Osteocyte (in vitro differentiated cells): ENCODE data around the gene ETNK2. TPM values are rescaled to one million over a fixed set of nuclear protein-coding genes. Genes with fewer than 3 reads are reported as not detected.

Experiments
- DNase-seq: peaks from one replicate; pipeline ENCODE4 v3.0.0; 2021; ENCODE audit warnings: mixed read lengths; ENCODE audit not compliant: unreplicated experiment; ENCODE audit errors: extremely low spot score
- H3K27ac Mint-ChIP-seq: one replicate; pipeline ENCODE4 v1.8.0; 2021; ENCODE audit warnings: mild to moderate bottlenecking, mixed read lengths; ENCODE audit not compliant: unreplicated experiment
- H3K27me3 Mint-ChIP-seq: one replicate; pipeline ENCODE4 v1.8.0; 2021; ENCODE audit warnings: mixed read lengths; ENCODE audit not compliant: unreplicated experiment
- H3K36me3 Mint-ChIP-seq: one replicate; pipeline ENCODE4 v1.8.0; 2021; ENCODE audit warnings: mixed read lengths; ENCODE audit not compliant: unreplicated experiment
- H3K4me1 Mint-ChIP-seq: one replicate; pipeline ENCODE4 v1.8.0; 2021; ENCODE audit warnings: mixed read lengths; ENCODE audit not compliant: unreplicated experiment
- H3K4me3 Mint-ChIP-seq: one replicate; pipeline ENCODE4 v1.8.0; 2021; ENCODE audit warnings: mild to moderate bottlenecking, moderate library complexity, mixed read lengths; ENCODE audit not compliant: unreplicated experiment
- H3K9me3 Mint-ChIP-seq: one replicate; pipeline ENCODE4 v1.8.0; 2021; ENCODE audit warnings: mixed read lengths; ENCODE audit not compliant: unreplicated experiment
- total RNA-seq: library from RNA; stranded (reverse); gene quantifications from 2 replicates; pipeline ENCODE4 v1.2.1, GENCODE V29; 2021
- TF ChIP-seq, protein P1 (sequence below): fragments of 200-600 bp; sonication (generic); IDR thresholded peaks from 2 replicates; pipeline ENCODE4 v1.5.0; 2021; ENCODE audit warnings: antibody characterized with exemption, mild to moderate bottlenecking, moderate library complexity

Gene ETNK2
- total RNA-seq, 1 donor from 2014 or later = 15.4 TPM

DNA sequence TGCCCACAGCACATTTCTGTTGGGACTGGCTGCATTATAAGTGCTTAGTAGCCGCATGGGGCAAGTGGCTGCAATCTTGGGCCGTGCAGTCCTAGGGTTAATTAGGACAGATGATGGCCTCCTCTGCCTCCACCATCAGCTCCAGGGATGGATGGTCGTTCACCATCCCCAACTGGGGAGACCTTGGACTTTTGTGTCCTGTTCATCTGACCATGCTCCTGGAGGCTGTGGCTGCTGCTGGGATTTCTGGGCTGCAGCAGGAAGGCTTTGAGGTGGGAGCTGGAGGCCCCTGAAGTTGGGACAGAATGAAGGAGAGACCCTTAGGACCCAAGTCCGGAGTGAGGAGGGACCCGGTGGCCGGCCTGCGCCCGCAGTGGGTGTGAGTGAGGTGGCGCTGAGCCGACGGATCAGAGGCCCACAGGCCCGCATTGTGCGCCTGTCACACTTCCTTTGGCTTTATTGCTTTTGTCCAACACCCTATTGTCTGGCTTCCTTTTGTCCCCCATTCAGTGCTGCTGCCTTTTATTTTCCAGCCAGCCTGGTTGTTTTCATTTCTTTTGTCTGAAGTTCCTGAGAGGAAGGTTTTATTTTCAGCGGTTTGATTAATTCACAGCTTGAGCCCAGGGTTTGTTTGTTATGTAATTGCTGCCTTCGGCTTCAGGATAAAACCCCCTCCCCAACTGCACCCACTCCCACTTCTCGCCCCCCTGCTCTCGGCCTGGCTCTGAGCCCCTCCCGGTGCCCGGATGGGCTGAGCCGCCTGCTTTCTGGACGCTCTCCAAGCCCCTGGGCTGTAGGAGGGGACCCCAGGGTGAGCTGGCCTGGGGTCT is 43.3 kb downstream of the ETNK2 start:
- Mint-ChIP-seq H3K4me1 (peaks cover 15% of the 10 kb centered on the region), H3K27ac (no peak overlapping the region)
- no peak for DNase-seq

DNA sequence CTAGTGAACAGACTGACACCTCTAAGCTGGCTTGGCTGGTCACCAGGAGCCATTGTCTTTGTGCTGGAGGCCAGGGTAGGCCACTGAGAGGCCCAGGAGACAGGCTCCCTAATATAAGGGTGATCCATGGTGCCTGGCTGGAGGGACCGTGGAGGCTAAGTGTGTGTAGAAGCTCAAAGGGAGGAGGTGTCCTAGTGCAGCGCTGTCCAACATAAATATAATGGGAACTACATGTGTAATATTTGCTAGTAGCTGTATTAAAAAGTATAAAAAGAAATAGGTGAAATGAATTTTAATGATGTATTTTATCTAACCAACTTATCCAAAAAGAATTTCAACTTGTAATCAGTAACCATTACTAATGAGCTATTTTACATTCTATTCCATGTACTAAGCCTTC is 44.0 kb downstream of the ETNK2 start:
- H3K9me3 Mint-ChIP-seq = no peaks in the 10 kb centered on the region
- no peaks in the 10 kb centered on the region for H3K27me3 Mint-ChIP-seq
- no peaks in the 10 kb centered on the region for H3K36me3 Mint-ChIP-seq
- no peak overlapping the region for H3K4me3 Mint-ChIP-seq
- H3K27ac Mint-ChIP-seq = no peak overlapping the region
- DNase-seq = no peak
- peaks cover 22% of the 10 kb centered on the region for H3K4me1 Mint-ChIP-seq
- TF ChIP-seq, protein P1, sequence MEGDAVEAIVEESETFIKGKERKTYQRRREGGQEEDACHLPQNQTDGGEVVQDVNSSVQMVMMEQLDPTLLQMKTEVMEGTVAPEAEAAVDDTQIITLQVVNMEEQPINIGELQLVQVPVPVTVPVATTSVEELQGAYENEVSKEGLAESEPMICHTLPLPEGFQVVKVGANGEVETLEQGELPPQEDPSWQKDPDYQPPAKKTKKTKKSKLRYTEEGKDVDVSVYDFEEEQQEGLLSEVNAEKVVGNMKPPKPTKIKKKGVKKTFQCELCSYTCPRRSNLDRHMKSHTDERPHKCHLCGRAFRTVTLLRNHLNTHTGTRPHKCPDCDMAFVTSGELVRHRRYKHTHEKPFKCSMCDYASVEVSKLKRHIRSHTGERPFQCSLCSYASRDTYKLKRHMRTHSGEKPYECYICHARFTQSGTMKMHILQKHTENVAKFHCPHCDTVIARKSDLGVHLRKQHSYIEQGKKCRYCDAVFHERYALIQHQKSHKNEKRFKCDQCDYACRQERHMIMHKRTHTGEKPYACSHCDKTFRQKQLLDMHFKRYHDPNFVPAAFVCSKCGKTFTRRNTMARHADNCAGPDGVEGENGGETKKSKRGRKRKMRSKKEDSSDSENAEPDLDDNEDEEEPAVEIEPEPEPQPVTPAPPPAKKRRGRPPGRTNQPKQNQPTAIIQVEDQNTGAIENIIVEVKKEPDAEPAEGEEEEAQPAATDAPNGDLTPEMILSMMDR = no peak

More for the DNA sequence above, 43.3 kb downstream of the ETNK2 start:
- H3K4me3 Mint-ChIP-seq = no peak overlapping the region
- no peaks in the 10 kb centered on the region for H3K27me3 Mint-ChIP-seq
- TF ChIP-seq, protein P1 = no peak
- no peaks in the 10 kb centered on the region for H3K9me3 Mint-ChIP-seq
- H3K36me3 Mint-ChIP-seq = no peaks in the 10 kb centered on the region

DNA sequence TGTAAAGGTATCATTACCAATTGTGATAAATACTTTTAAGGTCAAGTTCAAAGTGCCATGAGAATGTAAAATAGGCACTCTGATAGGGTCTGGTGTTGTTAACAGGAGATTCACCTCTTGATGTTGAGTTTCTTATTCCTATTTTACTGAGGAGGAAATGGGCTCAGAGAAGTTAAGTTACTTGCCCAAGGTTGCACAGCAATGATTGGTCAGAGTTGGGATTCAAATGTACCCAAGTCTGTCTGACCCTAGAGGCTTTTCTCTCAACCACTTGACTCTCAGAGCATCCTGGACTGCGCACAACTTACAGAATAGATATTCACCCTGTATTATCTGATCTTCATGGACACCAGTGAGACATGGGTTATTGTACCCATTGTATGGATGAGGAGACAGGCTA is 45.0 kb downstream of the ETNK2 start:
- TF ChIP-seq, protein P1 = no peak
- H3K9me3 Mint-ChIP-seq = no peaks in the 10 kb centered on the region
- DNase-seq = no peak
- H3K36me3 Mint-ChIP-seq = no peaks in the 10 kb centered on the region
- peaks cover 25% of the 10 kb centered on the region for H3K4me1 Mint-ChIP-seq
- no peak overlapping the region for H3K4me3 Mint-ChIP-seq
- no peaks in the 10 kb centered on the region for H3K27me3 Mint-ChIP-seq
- H3K27ac Mint-ChIP-seq = no peak overlapping the region

DNA sequence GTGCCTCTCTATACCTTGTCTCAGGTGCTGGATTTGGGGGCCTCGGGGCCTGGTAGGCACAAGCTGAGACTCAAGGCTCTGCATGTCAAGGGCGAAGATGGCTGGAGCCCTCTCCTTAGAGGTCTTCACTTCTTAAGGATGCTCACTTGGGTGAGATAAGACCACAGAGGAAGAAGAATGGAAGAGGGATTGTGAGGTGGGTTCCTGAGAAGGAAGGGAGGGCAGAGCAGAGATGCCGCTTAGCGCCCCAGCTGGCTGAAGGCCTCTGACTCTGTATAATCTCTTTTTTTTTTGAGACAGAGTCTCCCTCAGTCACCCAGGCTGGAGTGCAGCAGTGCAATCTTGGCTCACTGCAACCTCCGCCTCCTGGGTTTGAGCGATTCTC is 46.7 kb downstream of the ETNK2 start:
- Mint-ChIP-seq H3K36me3 (no peaks in the 10 kb centered on the region), H3K27ac (peak overlapping the region; percentile 36), H3K4me3 (no peak overlapping the region)

More for the DNA sequence above, 46.7 kb downstream of the ETNK2 start:
- Mint-ChIP-seq H3K4me1 (peaks cover 25% of the 10 kb centered on the region), H3K9me3 (no peaks in the 10 kb centered on the region), H3K27me3 (no peaks in the 10 kb centered on the region)
- TF ChIP-seq, protein P1 = no peak
- DNase-seq = no peak
